Adrenal gland (tissue), 12 donors: ENCODE data around the gene FGFBP1. TPM values are rescaled to one million over a fixed set of nuclear protein-coding genes. Genes with fewer than 3 reads are reported as not detected.

Experiments
- DNase-seq, 7 donors: peaks; one replicate each; pipeline ENCODE4 v3.0.0-alpha.2; 2019 to 2020
- H3K27ac ChIP-seq, 5 donors: fragments of 200-600 bp; sonication (generic) in 4 of 5; 1 replicate in 3 of 5; 2 replicates in 2 of 5; pipeline versions ENCODE4 v1.5.1 to v1.8.0; 2016 to 2020; ENCODE audit warnings: mild to moderate bottlenecking in 1 of 5
- H3K27me3 ChIP-seq: fragments of 200-600 bp; 2 replicates; pipeline ENCODE4 v1.8.0; 2021
- H3K36me3 ChIP-seq, 2 donors: fragments of 200-600 bp; replicated peaks in 1 of 2; 1 replicate in 1 of 2; 2 replicates in 1 of 2; pipeline versions ENCODE4 v1.5.1 to v1.8.0; 2018 to 2022
- H3K4me1 ChIP-seq, 2 donors: fragments of 200-600 bp; replicated peaks in 1 of 2; 1 replicate in 1 of 2; 2 replicates in 1 of 2; pipeline versions ENCODE4 v1.5.1 to v1.8.0; 2018 to 2021
- H3K4me3 ChIP-seq, 4 donors: fragments of 200-600 bp; sonication (generic) in 3 of 4; one replicate each; pipeline ENCODE4 v1.5.1; 2016 to 2018
- H3K9me3 ChIP-seq, 3 donors: fragments of 200-600 bp; sonication (generic) in 1 of 3; replicated peaks in 1 of 3; 1 replicate in 2 of 3; 2 replicates in 1 of 3; pipeline versions ENCODE4 v1.5.1 to v1.8.0; 2016 to 2021
- POLR2A ChIP-seq, 2 donors: fragments of 450-650 bp; IDR thresholded peaks; one replicate each; pipeline ENCODE4 v1.6.1; 2017; ENCODE audit warnings: antibody characterized with exemption in 2 of 2, mild to moderate bottlenecking in 2 of 2, moderate library complexity in 1 of 2
- WGBS, 4 donors: extraction: QIAGEN DNeasy Blood & Tissue Kit in 2 of 4; methylation state at CpG; one replicate each; pipeline versions ENCODE4 v1.1.5 to v1.1.7; 2013 to 2017; 5-methylcytosine and 5-hydroxymethylcytosine counted together
- intact Hi-C, 2 donors: fragments of 100-400 bp; cut with DNase I; formaldehyde crosslinking; loops; one replicate each; pipeline versions ENCODE4 v1.14.1 to v1.15.0; 2022 to 2023
- polyA plus RNA-seq, 3 donors: library from polyadenylated mRNA; stranded (reverse); fragments of 200-250 nt in 2 of 3; fragments of 350-450 nt in 1 of 3; fragmentation: Illumina TruSeq in 1 of 3; extraction: RNeasy Lipid Tissue Mini Kit (QIAGEN cat#74804) in 1 of 3; gene quantifications; one replicate each; pipeline ENCODE4 v1.2.3, GENCODE V29; 2013 to 2014
- total RNA-seq, 9 donors: library from RNA; depleted of rRNA in 4 of 9; stranded (reverse); fragments of >200 nt in 4 of 9; fragments of 120-200 nt in 1 of 9; fragmentation: NEBNext Ultra II Directional in 1 of 9; extraction: Animal tissue kit (Norgen Biotek cat#: 25700) in 1 of 9; gene quantifications; one replicate each; pipeline versions ENCODE4 v1.1.0 to v1.2.4, GENCODE V29; 2013 to 2023
- TF ChIP-seq, protein P1 (sequence below), 6 experiments: fragments of 450-650 bp in 4 of 6; fragments of 200-600 bp in 2 of 6; sonication (generic) in 1 of 6; IDR thresholded peaks; 1 replicate in 5 of 6; 2 replicates in 1 of 6; pipeline versions ENCODE4 v1.5.1 to v1.8.0; 2016 to 2021; ENCODE audit warnings: antibody characterized with exemption in 6 of 6, mild to moderate bottlenecking in 2 of 6, moderate library complexity in 1 of 6
- donor health status: healthy with polysubstance abuse.
- donor health status: Bipolar disorder and iron deficiency.
- donor health status: DM: yes; HTN: yes; CAD: no.
- donor health status: DM: no; HTN: no; CAD: no.
- donor health status: DM: no; HTN: no; CAD: no.
- donor health status: DM: yes; HTN: yes; CAD: no.

FGFBP1 gene
- total and polyA plus RNA-seq, 12 donors = 0.40 TPM; not detected in 11

DNA sequence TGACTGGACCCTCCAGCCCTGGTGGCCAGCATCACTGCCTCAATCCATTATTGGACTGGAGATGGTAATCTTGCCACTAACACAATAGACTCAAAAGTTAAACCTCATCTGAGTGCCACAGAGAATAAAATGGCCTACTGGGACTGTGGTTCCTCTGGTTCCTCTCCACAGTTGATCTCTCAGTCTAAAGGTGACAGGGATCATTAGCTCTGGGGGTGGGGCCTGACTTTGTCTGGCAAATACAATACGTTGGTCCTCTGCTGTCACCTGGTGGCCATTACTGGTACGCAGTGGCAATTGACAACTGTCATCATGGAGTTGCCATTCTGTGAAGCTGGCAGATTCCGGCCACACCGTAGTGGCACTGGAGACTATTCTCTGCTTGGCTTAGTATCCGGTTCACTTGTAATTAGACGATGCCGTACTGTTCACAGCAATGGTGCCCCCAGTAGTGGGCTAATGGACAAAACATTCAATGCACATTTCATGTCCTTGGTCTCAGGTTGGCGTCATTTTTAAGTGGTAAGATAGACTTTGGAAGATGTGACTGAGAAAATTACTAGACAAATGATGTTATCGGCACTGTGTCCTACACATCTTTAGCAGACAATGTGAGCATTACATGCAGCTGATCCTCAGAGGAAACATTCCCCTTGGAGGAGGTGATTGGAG is 17.8 kb upstream of the FGFBP1 start:
- intact Hi-C loops = loop anchor here in 1 of 2 donors (2.0 to 5.0 kb wide), 3 partner anchors 74 to 479 kb away; no protein-coding TSS in a partner anchor
- 45 to 57% (median 50%) methylated on average over 8 to 9 of the region's 9 CpGs for WGBS, 4 donors
- peak; percentile 71 to 95 (median 82) for DNase-seq

GRCh38 chr4:15955670-15956069 is 17.1 kb upstream of the FGFBP1 start:
- no peaks in the 10 kb centered on the region for H3K4me1 ChIP-seq
- intact Hi-C loops = loop anchor here in 1 of 2 donors (2.0 to 5.0 kb wide), 3 partner anchors 73 to 478 kb away; no protein-coding TSS in a partner anchor
- H3K36me3 ChIP-seq = no peaks in the 10 kb centered on the region
- no peaks in the 10 kb centered on the region for H3K9me3 ChIP-seq
- no peak overlapping the region for H3K4me3 ChIP-seq
- 77 to 89% (median 83%) methylated on average over 3 of the region's 3 CpGs for WGBS, 4 donors
- no peak for DNase-seq
- H3K27ac ChIP-seq = no peak overlapping the region
- no peak for TF ChIP-seq POLR2A (IDR thresholded peaks at IDR 0.05)
- TF ChIP-seq, protein P1, sequence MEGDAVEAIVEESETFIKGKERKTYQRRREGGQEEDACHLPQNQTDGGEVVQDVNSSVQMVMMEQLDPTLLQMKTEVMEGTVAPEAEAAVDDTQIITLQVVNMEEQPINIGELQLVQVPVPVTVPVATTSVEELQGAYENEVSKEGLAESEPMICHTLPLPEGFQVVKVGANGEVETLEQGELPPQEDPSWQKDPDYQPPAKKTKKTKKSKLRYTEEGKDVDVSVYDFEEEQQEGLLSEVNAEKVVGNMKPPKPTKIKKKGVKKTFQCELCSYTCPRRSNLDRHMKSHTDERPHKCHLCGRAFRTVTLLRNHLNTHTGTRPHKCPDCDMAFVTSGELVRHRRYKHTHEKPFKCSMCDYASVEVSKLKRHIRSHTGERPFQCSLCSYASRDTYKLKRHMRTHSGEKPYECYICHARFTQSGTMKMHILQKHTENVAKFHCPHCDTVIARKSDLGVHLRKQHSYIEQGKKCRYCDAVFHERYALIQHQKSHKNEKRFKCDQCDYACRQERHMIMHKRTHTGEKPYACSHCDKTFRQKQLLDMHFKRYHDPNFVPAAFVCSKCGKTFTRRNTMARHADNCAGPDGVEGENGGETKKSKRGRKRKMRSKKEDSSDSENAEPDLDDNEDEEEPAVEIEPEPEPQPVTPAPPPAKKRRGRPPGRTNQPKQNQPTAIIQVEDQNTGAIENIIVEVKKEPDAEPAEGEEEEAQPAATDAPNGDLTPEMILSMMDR (IDR thresholded peaks at IDR 0.05) = no peak
- H3K27me3 ChIP-seq = no peaks in the 10 kb centered on the region

More for the DNA sequence above, 17.8 kb upstream of the FGFBP1 start:
- Histone ChIP-seq H3K27ac (no peak overlapping the region), H3K9me3 (no peaks in the 10 kb centered on the region), H3K36me3 (no peaks in the 10 kb centered on the region), H3K27me3 (no peaks in the 10 kb centered on the region), H3K4me1 (no peaks in the 10 kb centered on the region), H3K4me3 (no peak overlapping the region)
- TF ChIP-seq POLR2A (IDR thresholded peaks at IDR 0.05) = no peak
- TF ChIP-seq, protein P1 (IDR thresholded peaks at IDR 0.05) = peak; percentile 84 to 98 (median 94)

DNA sequence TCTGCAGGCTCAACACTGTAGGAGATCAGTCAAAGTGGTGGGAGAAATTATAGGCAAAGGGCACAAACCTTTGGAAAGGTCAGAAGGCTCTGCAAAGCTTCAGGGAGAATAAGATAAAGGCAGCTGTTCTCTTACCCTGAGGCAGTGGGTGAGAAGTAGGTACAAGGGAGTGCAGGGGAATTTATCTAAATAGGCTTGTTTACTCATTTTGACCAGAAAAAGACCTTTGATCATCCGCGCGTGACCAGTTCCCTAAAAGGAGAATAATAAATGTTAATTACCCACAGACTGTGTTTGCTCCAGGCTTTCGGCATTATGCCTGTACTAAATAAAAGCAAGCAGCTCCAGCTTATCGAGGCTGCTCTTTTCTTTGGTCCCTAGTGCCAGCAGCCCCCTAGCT is 15.1 kb upstream of the FGFBP1 start:
- intact Hi-C loops = loop anchor here in 1 of 2 donors (5.0 kb wide), 1 partner anchor 66 kb away; no protein-coding TSS in a partner anchor
- 88 to 96% (median 94%) methylated on average over 5 of the region's 5 CpGs for WGBS, 4 donors
- TF ChIP-seq, protein P1 (IDR thresholded peaks at IDR 0.05) = no peak
- TF ChIP-seq POLR2A (IDR thresholded peaks at IDR 0.05) = no peak

DNA sequence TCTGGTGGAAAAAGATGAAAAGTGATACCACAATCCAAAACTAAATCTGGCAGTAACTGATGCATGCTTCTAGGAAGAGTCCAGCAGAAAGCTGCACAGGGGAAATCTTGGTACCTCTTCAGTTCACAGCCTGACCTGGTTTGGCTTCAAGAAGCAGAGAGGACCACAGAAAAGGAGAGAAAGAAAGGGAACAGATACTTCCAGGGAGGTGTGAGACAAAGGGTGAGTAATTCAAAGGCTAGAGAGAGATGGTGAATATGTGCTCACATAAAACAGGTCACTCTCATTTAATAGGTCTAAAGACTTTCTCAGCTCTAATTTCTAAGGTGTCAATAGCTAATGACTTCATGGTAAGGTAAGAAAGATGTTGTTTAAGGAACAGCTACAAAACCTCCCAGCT is 13.2 kb upstream of the FGFBP1 start:
- H3K4me1 ChIP-seq = no peaks in the 10 kb centered on the region
- H3K27ac ChIP-seq = no peak overlapping the region
- H3K4me3 ChIP-seq = no peak overlapping the region
- H3K27me3 ChIP-seq = no peaks in the 10 kb centered on the region
- no peaks in the 10 kb centered on the region for H3K36me3 ChIP-seq
- DNase-seq = no peak
- no peak for TF ChIP-seq POLR2A (IDR thresholded peaks at IDR 0.05)
- TF ChIP-seq, protein P1 (IDR thresholded peaks at IDR 0.05) = no peak
- intact Hi-C loops = loop anchor here in 1 of 2 donors (5.0 kb wide), 1 partner anchor 64 kb away; no protein-coding TSS in a partner anchor
- no peaks in the 10 kb centered on the region for H3K9me3 ChIP-seq

More for the DNA sequence above, 15.1 kb upstream of the FGFBP1 start:
- H3K27me3 ChIP-seq = no peaks in the 10 kb centered on the region
- no peaks in the 10 kb centered on the region for H3K4me1 ChIP-seq
- no peak overlapping the region for H3K4me3 ChIP-seq
- no peaks in the 10 kb centered on the region for H3K9me3 ChIP-seq
- no peak for DNase-seq
- no peak overlapping the region for H3K27ac ChIP-seq
- H3K36me3 ChIP-seq = no peaks in the 10 kb centered on the region
